ENCODE data around the gene IDH3G. TPM values are rescaled to one million over a fixed set of nuclear protein-coding genes. Genes with fewer than 3 reads are reported as not detected.
"Not testable (repeated sequence)": the region's sequence is repeated elsewhere in the genome, so short reads cannot be mapped to it uniquely, and the experiment has no call there.

Gene IDH3G
- total RNA-seq, 4 donors from 2014 or later: 48.4 to 88.5 (median 67.2) TPM

DNA sequence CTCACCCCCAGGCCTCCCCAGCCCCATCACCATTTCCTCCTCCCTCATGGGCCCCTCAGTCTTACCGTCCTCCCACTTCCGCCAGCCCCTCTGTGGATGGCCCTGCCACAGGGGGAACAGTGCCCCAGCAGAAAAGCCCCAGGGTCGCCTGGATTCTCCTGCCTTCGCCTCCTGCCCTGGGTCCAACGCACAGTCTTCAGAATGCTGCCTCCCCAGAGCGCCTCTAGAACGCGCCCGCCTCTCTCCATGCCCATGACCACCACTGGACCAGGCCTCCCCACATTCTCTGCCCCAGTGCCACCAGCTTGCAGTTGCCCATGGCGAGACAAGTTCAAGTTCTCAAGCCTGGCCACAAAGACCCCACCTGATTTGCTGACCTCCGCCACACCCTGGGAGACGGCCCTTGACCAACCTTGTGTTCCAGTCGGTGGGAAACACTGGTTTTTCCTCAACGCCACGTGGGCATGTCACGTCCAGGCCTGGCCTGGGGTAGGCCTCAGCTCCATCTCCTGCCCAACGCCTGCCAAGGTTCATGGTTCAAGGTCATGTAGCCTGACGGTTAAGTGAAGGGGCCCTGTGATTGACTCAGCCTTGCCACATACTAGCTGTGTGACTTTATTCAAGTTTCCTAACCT, 30.8 kb downstream of the IDH3G start:
- Histone ChIP-seq H3K4me3 (no peak overlapping the region), H3K9me3 (no peaks in the 10 kb centered on the region), H3K4me1 (no peaks in the 10 kb centered on the region), H3K36me3 (no peaks in the 10 kb centered on the region), H3K27ac (no peak overlapping the region), H3K27me3 (no peaks in the 10 kb centered on the region)
- intact Hi-C loops (cut with DNase I; ENCODE audit: low total_unique reads): loop anchor here (5.0 kb wide), 1 partner anchor 189 kb away; no protein-coding TSS in a partner anchor
- peak; percentile 14 to 16 for DNase-seq
- TF ChIP-seq POLR2A (IDR thresholded peaks at IDR 0.05): no peak
- TF ChIP-seq, protein P1, sequence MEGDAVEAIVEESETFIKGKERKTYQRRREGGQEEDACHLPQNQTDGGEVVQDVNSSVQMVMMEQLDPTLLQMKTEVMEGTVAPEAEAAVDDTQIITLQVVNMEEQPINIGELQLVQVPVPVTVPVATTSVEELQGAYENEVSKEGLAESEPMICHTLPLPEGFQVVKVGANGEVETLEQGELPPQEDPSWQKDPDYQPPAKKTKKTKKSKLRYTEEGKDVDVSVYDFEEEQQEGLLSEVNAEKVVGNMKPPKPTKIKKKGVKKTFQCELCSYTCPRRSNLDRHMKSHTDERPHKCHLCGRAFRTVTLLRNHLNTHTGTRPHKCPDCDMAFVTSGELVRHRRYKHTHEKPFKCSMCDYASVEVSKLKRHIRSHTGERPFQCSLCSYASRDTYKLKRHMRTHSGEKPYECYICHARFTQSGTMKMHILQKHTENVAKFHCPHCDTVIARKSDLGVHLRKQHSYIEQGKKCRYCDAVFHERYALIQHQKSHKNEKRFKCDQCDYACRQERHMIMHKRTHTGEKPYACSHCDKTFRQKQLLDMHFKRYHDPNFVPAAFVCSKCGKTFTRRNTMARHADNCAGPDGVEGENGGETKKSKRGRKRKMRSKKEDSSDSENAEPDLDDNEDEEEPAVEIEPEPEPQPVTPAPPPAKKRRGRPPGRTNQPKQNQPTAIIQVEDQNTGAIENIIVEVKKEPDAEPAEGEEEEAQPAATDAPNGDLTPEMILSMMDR (IDR thresholded peaks at IDR 0.05): no peak

DNA sequence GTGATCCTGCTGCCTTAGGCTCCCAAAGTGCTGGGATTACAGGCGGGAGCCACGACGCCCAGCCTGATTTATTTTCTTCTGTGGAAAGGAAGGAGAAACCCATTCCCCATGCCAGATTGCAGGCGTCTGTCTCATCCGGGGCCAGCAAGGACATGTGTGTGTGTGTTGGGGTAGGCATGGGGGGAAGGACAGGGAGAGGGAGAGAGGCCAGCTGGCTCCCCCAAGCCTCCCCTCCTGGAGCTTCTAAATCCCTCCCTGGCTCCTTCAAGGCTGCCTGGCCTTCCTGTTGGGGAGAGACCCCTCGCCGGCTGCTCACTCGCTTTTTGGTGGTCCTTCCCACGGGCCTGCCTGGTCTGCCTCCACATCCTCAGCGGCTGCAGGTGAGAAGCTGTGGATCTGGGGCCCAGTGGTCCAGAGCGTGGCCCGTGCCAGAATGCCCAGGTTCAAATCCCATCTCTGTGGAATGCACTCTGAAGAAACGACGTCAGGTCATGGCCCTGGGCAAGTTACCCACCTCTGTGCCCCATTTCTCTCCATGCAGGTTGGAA, 31.5 kb downstream of the IDH3G start:
- no peaks in the 10 kb centered on the region for H3K9me3 ChIP-seq
- no peak overlapping the region for H3K4me3 ChIP-seq
- no peak for DNase-seq
- H3K36me3 ChIP-seq: no peaks in the 10 kb centered on the region
- intact Hi-C loops (cut with DNase I; ENCODE audit: low total_unique reads): loop anchor here (5.0 kb wide), 1 partner anchor 190 kb away; no protein-coding TSS in a partner anchor
- no peak for TF ChIP-seq POLR2A (IDR thresholded peaks at IDR 0.05)
- TF ChIP-seq, protein P1 (IDR thresholded peaks at IDR 0.05): no peak
- no peaks in the 10 kb centered on the region for H3K27me3 ChIP-seq
- H3K27ac ChIP-seq: no peak overlapping the region
- H3K4me1 ChIP-seq: no peaks in the 10 kb centered on the region

GRCh38 chrX:153761863-153762262, 32.3 kb downstream of the IDH3G start:
- Histone ChIP-seq H3K27me3 (no peaks in the 10 kb centered on the region), H3K9me3 (no peaks in the 10 kb centered on the region), H3K4me1 (no peaks in the 10 kb centered on the region), H3K36me3 (no peaks in the 10 kb centered on the region), H3K27ac (no peak overlapping the region), H3K4me3 (no peak overlapping the region)
- TF ChIP-seq POLR2A (IDR thresholded peaks at IDR 0.05): no peak
- TF ChIP-seq, protein P1 (IDR thresholded peaks at IDR 0.05): no peak
- DNase-seq: no peak
- intact Hi-C loops (cut with DNase I; ENCODE audit: low total_unique reads): loop anchor here (5.0 kb wide), 1 partner anchor 190 kb away; no protein-coding TSS in a partner anchor

DNA sequence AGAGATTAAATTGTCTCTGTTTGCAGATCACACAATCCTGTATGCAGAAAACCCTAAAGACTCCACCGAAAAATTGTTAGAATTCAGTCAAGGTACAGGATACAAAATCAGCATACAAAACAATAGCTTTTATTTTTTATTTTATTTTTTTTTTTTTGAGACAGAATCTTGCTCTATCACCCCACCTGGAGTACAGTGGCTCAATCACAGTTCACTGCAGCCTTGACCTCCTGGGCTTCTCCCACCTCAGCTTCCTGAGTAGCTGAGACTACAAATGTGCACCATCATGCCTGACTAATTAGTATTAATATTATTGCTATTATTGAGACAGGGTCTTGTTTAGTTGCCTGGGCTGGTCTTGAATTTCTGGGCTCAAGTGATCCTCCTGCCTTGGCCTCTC, 39.0 kb downstream of the IDH3G start:
- no peaks in the 10 kb centered on the region for H3K9me3 ChIP-seq
- TF ChIP-seq, protein P1 (IDR thresholded peaks at IDR 0.05): no peak
- no peak for TF ChIP-seq POLR2A (IDR thresholded peaks at IDR 0.05)
- H3K36me3 ChIP-seq: no peaks in the 10 kb centered on the region
- intact Hi-C loops (cut with DNase I; ENCODE audit: low total_unique reads): no loop called here
- H3K27ac ChIP-seq: no peak overlapping the region
- H3K4me3 ChIP-seq: no peak overlapping the region
- H3K27me3 ChIP-seq: no peaks in the 10 kb centered on the region
- no peak for DNase-seq
- H3K4me1 ChIP-seq: no peaks in the 10 kb centered on the region

DNA sequence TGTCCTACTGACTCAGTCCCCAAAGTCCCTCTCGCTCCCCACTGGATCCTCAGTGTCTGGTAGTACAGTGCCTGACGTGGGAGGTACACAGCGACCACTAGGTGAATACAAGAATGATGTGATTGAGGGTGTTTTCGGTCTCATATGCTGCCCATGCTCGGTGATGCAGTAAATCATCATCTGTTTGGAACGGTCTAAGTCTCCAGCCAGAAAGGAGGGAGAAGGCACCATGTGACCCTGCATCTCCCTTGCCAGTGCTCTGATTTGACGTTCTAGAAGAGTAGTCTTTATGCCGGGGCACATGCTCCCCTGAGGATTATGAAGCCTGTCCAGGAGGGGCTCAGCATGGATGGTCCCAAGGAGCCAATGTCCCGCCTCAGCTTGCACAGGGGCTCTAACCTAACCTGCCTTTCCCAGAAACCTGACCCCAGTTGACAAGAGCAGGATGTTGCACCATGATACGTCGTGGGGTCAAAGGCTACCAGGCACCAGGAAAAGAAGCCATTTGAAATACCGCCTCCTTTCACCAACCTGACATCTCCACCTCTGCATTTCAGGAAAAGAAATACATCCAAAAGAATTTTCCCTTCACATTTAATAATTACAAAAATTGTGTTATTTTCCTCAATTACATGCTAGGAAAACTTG, 43.9 kb downstream of the IDH3G start:
- no peaks in the 10 kb centered on the region for H3K9me3 ChIP-seq
- intact Hi-C loops (cut with DNase I; ENCODE audit: low total_unique reads): no loop called here
- no peaks in the 10 kb centered on the region for H3K4me1 ChIP-seq
- H3K27me3 ChIP-seq: no peaks in the 10 kb centered on the region
- DNase-seq: no peak
- H3K4me3 ChIP-seq: no peak overlapping the region
- TF ChIP-seq POLR2A (IDR thresholded peaks at IDR 0.05): no peak
- TF ChIP-seq, protein P1 (IDR thresholded peaks at IDR 0.05): no peak
- no peaks in the 10 kb centered on the region for H3K36me3 ChIP-seq
- no peak overlapping the region for H3K27ac ChIP-seq

- peak overlapping the region in 1 of 2 donors; percentile 33 for H3K27ac ChIP-seq
- H3K36me3 ChIP-seq; H3K27me3 ChIP-seq; H3K4me3 ChIP-seq; intact Hi-C loops (cut with DNase I; ENCODE audit: low total_unique reads); H3K9me3 ChIP-seq; H3K4me1 ChIP-seq: not testable (repeated sequence)
- DNase-seq: peak in 1 of 2 donors; percentile 15
Measured at GRCh38 chrX:153749017-153749416, 45.2 kb downstream of the IDH3G start.

DNA sequence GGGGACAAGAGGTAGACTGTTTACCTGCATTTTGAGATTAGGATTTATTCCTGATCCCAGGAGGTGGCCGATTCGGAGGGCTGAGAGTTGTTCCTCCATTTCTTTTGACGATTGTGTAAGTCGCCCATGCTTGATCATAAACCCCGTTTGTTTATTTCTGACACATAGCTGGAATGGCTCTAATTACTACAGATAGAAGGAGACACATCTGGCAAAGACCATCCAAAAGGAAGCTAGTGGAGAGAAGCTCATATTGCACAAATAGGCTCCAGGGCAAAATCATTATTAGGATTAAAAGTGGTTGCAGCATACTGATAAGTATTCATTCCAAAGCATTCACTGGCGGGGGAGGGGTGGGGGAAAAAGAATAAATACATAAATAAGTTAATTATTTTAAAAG, 47.2 kb downstream of the IDH3G start:
- H3K27ac ChIP-seq; DNase-seq; H3K4me3 ChIP-seq; H3K9me3 ChIP-seq; H3K27me3 ChIP-seq; H3K4me1 ChIP-seq; H3K36me3 ChIP-seq; intact Hi-C loops (cut with DNase I; ENCODE audit: low total_unique reads): not testable (repeated sequence)

All from uterus (tissue), 4 donors.